ENCODE results near the gene SYTL3. TPM values are rescaled to one million over a fixed set of nuclear protein-coding genes. Genes with fewer than 3 reads are reported as not detected.

Gene SYTL3
- total and polyA plus RNA-seq, 2 of the 8 experiments (the other 6 are each of a cell fraction or from before 2014, with no cell fraction given), result 0.27 to 0.99 TPM

GRCh38 chr6:158737082-158737709 lies 87.3 kb downstream of the SYTL3 start:
- peaks cover 3% of the 10 kb centered on the region in 2 experiments; a peak in 3 of 4 replicates for H3K9me3 ChIP-seq (ENCODE audit: insufficient read depth in 2 of 2, low read depth in 1 of 2, low read length in 1 of 2)
- no peak overlapping the region for H3K14ac ChIP-seq (ENCODE audit: insufficient read length)
- no peak overlapping the region for H3K18ac ChIP-seq (ENCODE audit: extremely low read depth, low read length)
- H2AFZ ChIP-seq (ENCODE audit: low read length), result no peak overlapping the region
- no peaks in the 10 kb centered on the region for H3K27me3 ChIP-seq (replicated peaks in 1 of 4; ENCODE audit: control insufficient read depth in 3 of 4, extremely low read depth in 1 of 4, insufficient read depth in 3 of 4, low read length in 3 of 4)
- no peak overlapping the region for H4K91ac ChIP-seq (replicated peaks; ENCODE audit: insufficient read length, low read length)
- no peaks in the 10 kb centered on the region for H3K23me2 ChIP-seq (ENCODE audit: low read depth, low read length)
- no peaks in the 10 kb centered on the region for H3K4me1 ChIP-seq (replicated peaks in 1 of 4; ENCODE audit: control insufficient read depth in 3 of 4, insufficient read depth in 4 of 4, low read length in 3 of 4)
- 95% methylated on average over 3 of the region's 3 CpGs; no CpG with 5 or more reads in 1 of the 2 experiments for WGBS, 2 experiments (ENCODE audit: extremely low coverage in 1 of 2, insufficient coverage in 1 of 2, insufficient read length in 1 of 2, insufficient replicate concordance in 2 of 2, low coverage in 1 of 2, low lambda C conversion rate in 2 of 2, missing lambda C conversion rate in 1 of 2)
- no peaks in the 10 kb centered on the region for H3K79me2 ChIP-seq (ENCODE audit: control insufficient read depth in 1 of 2, insufficient read depth in 2 of 2, low read length in 2 of 2)
- no peaks in the 10 kb centered on the region for H3K79me1 ChIP-seq (ENCODE audit: low read depth, low read length)
- H2BK15ac ChIP-seq (ENCODE audit: low read length), result no peak overlapping the region
- H3K27ac ChIP-seq (ENCODE audit: low read depth, low read length), result no peak overlapping the region
- TF ChIP-seq, protein P1, sequence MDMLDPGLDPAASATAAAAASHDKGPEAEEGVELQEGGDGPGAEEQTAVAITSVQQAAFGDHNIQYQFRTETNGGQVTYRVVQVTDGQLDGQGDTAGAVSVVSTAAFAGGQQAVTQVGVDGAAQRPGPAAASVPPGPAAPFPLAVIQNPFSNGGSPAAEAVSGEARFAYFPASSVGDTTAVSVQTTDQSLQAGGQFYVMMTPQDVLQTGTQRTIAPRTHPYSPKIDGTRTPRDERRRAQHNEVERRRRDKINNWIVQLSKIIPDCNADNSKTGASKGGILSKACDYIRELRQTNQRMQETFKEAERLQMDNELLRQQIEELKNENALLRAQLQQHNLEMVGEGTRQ (IDR thresholded peaks at IDR 0.05; ENCODE audit: low read length), result no peak
- TF ChIP-seq CTBP2 (IDR thresholded peaks at IDR 0.05; ENCODE audit: borderline replicate concordance, insufficient read depth, insufficient read length, low read length) (no peak), TBP (IDR thresholded peaks at IDR 0.05; ENCODE audit: low read depth, low read length) (no peak), RFX5 (IDR thresholded peaks at IDR 0.05; ENCODE audit: borderline replicate concordance, low read depth, low read length) (no peak)
- H3K4ac ChIP-seq (replicated peaks; ENCODE audit: insufficient read length, low read depth, low read length), result no peak overlapping the region
- no peaks in the 10 kb centered on the region for H3K36me3 ChIP-seq (ENCODE audit: control insufficient read depth in 2 of 4, insufficient read depth in 4 of 4, low read length in 3 of 4)
- no peak overlapping the region for H2BK12ac ChIP-seq (ENCODE audit: low read depth, low read length)
- H4K20me1 ChIP-seq (replicated peaks in 1 of 2; ENCODE audit: control insufficient read depth in 1 of 2, insufficient read depth in 2 of 2, low read length in 2 of 2), result no peaks in the 10 kb centered on the region
- no peak for DNase-seq (ENCODE audit: low read depth in 1 of 2, low spot score in 2 of 2)
- no peak overlapping the region for H3K23ac ChIP-seq (ENCODE audit: insufficient read length)
- H3K4me3 ChIP-seq (ENCODE audit: extremely low read depth in 1 of 4, insufficient read depth in 2 of 4, low read depth in 3 of 4, low read length in 4 of 4), result no peak overlapping the region
- ChIA-PET CTCF (ENCODE audit: partially characterized antibody) (interaction anchor here (0.9 to 1.7 kb wide), 3 partner anchors 12 to 272 kb away, joined by 3 read pairs; no protein-coding TSS in a partner anchor), POLR2A (ENCODE audit: partially characterized antibody) (interaction anchor here (1.6 to 1.8 kb wide), 2 partner anchors 11 to 27 kb away, joined by 3 to 5 read pairs; no protein-coding TSS in a partner anchor)
- H2BK5ac ChIP-seq (ENCODE audit: low read depth, low read length), result no peak overlapping the region
- no peak overlapping the region for H2BK20ac ChIP-seq (ENCODE audit: low read length)
- no peak overlapping the region for H3K9ac ChIP-seq (replicated peaks in 1 of 4; ENCODE audit: extremely low read depth in 1 of 4, low read depth in 3 of 4, low read length in 3 of 4)
- no peak overlapping the region for H4K5ac ChIP-seq (ENCODE audit: insufficient read length, low read depth, low read length)
- no peak overlapping the region for H3K4me2 ChIP-seq (ENCODE audit: insufficient read depth in 1 of 2, low read depth in 2 of 2, low read length in 2 of 2)
- H2BK120ac ChIP-seq (replicated peaks; ENCODE audit: low read depth, low read length), result no peak overlapping the region
- H3K56ac ChIP-seq (replicated peaks; ENCODE audit: insufficient read length, low read depth, low read length), result no peak overlapping the region
- FAIRE-seq, result no peak
- no peak overlapping the region for H2AK5ac ChIP-seq (ENCODE audit: low read depth, low read length)
- H4K8ac ChIP-seq (ENCODE audit: extremely low read depth, insufficient read depth, low read length), result no peak overlapping the region
